H1 (cell line): ENCODE measurements around the gene ATP5MC2. TPM values are rescaled to one million over a fixed set of nuclear protein-coding genes. Genes with fewer than 3 reads are reported as not detected.
A peak's percentile ranks its signal among the peaks of the same experiment; 100 is the strongest.

Source experiments
- CTCF ChIA-PET: fragments of 300-600 bp; sonication (Branson Sonifier 250); formaldehyde crosslinking; loops from one replicate; lab custom pipeline; 2021; ENCODE audit not compliant: partially characterized antibody; lab: Charles Lee
- POLR2A ChIA-PET: fragments of 300-600 bp; sonication (Branson Sonifier 250); formaldehyde crosslinking; loops from one replicate; lab custom pipeline; 2021; ENCODE audit warnings: inconsistent platforms; ENCODE audit not compliant: partially characterized antibody; lab: Charles Lee
- DNase-seq, 2 experiments: peaks; one replicate each; pipeline versions ENCODE4 v3.0.0 to v3.0.0-alpha.2; 2010 to 2022; ENCODE audit warnings: low spot score in 2 of 2, low read depth in 1 of 2, mixed read lengths in 1 of 2
- FAIRE-seq: peaks from 2 replicates; lab custom pipeline; 2011; peaks lifted over from hg19 to GRCh38; lab: Jason Lieb, UNC
- H2AFZ ChIP-seq: 2 replicates; pipeline ENCODE4 v1.8.1; 2012; ENCODE audit warnings: low read length, inconsistent platforms
- H2AK5ac ChIP-seq: 2 replicates; pipeline ENCODE4 v1.6.1; 2013; ENCODE audit warnings: low read depth, low read length
- H2BK120ac ChIP-seq: replicated peaks from 2 replicates; pipeline ENCODE3; 2013; ENCODE audit warnings: low read depth, low read length, inconsistent platforms
- H2BK12ac ChIP-seq: 2 replicates; pipeline ENCODE4 v1.6.1; 2013; ENCODE audit warnings: low read depth, low read length
- H2BK15ac ChIP-seq: 2 replicates; pipeline ENCODE4 v1.6.1; 2013; ENCODE audit warnings: low read length
- H2BK20ac ChIP-seq: 2 replicates; pipeline ENCODE4 v1.6.1; 2013; ENCODE audit warnings: low read length
- H2BK5ac ChIP-seq: 2 replicates; pipeline ENCODE4 v1.6.1; 2013; ENCODE audit warnings: low read depth, low read length
- H3K14ac ChIP-seq: 2 replicates; pipeline ENCODE4 v1.6.1; 2013; ENCODE audit warnings: inconsistent platforms; ENCODE audit not compliant: insufficient read length
- H3K18ac ChIP-seq: 2 replicates; pipeline ENCODE4 v1.6.1; 2013; ENCODE audit warnings: low read length; ENCODE audit errors: extremely low read depth
- H3K23ac ChIP-seq: 2 replicates; pipeline ENCODE4 v1.6.1; 2013; ENCODE audit warnings: inconsistent platforms; ENCODE audit not compliant: insufficient read length
- H3K23me2 ChIP-seq: 2 replicates; pipeline ENCODE4 v1.6.1; 2013; ENCODE audit warnings: low read depth, low read length
- H3K27ac ChIP-seq: 2 replicates; pipeline ENCODE4 v1.6.1; 2011; ENCODE audit warnings: low read depth, low read length, inconsistent platforms
- H3K27me3 ChIP-seq, 4 experiments: replicated peaks in 1 of 4; 1 replicate in 1 of 4; 2 replicates in 3 of 4; pipeline versions ENCODE4 v1.6.1 to v1.8.1; 2011 to 2013; ENCODE audit warnings: low read length in 3 of 4, mild to moderate bottlenecking in 3 of 4, inconsistent platforms in 2 of 4, mixed read lengths in 2 of 4, moderate library complexity in 1 of 4; ENCODE audit not compliant: control insufficient read depth in 3 of 4, insufficient read depth in 3 of 4; ENCODE audit errors: extremely low read depth in 1 of 4
- H3K36me3 ChIP-seq, 4 experiments: 2 replicates each; pipeline versions ENCODE4 v1.6.1 to v1.8.1; 2011 to 2013; ENCODE audit warnings: mild to moderate bottlenecking in 4 of 4, low read length in 3 of 4, moderate library complexity in 2 of 4, control low read depth in 1 of 4, inconsistent platforms in 1 of 4; ENCODE audit not compliant: insufficient read depth in 4 of 4, control insufficient read depth in 2 of 4
- H3K4ac ChIP-seq: replicated peaks from 2 replicates; pipeline ENCODE3; 2013; ENCODE audit warnings: low read length, low read depth, mixed read lengths, inconsistent platforms; ENCODE audit not compliant: insufficient read length
- H3K4me1 ChIP-seq, 4 experiments: replicated peaks in 1 of 4; 1 replicate in 1 of 4; 2 replicates in 3 of 4; pipeline versions ENCODE4 v1.6.1 to v1.8.1; 2011 to 2013; ENCODE audit warnings: low read length in 3 of 4, inconsistent platforms in 2 of 4, mixed read lengths in 1 of 4; ENCODE audit not compliant: insufficient read depth in 4 of 4, control insufficient read depth in 3 of 4
- H3K4me2 ChIP-seq, 2 experiments: 2 replicates each; pipeline versions ENCODE4 v1.6.1 to v1.8.1; 2011 to 2013; ENCODE audit warnings: low read depth in 2 of 2, low read length in 2 of 2, control low read depth in 1 of 2, inconsistent platforms in 1 of 2, mild to moderate bottlenecking in 1 of 2; ENCODE audit not compliant: insufficient read depth in 1 of 2
- H3K4me3 ChIP-seq, 4 experiments: fragments of 200-600, 300-600 bp in 1 of 4; sonication (generic), shearing (Covaris generic), sonication (Bioruptor Twin) in 1 of 4; 2 replicates each; pipeline versions ENCODE4 v1.5.1 to v1.8.1; 2011 to 2016; ENCODE audit warnings: low read length in 4 of 4, low read depth in 3 of 4, control low read depth in 2 of 4, inconsistent platforms in 2 of 4, mild to moderate bottlenecking in 2 of 4, mixed read lengths in 1 of 4, moderate library complexity in 1 of 4; ENCODE audit not compliant: insufficient read depth in 2 of 4; ENCODE audit errors: extremely low read depth in 1 of 4
- H3K56ac ChIP-seq: replicated peaks from 2 replicates; pipeline ENCODE3; 2013; ENCODE audit warnings: low read depth, mild to moderate bottlenecking, mixed read lengths, low read length, inconsistent platforms; ENCODE audit not compliant: insufficient read length
- H3K79me1 ChIP-seq: 2 replicates; pipeline ENCODE4 v1.6.1; 2013; ENCODE audit warnings: low read depth, low read length, control low read depth
- H3K79me2 ChIP-seq, 2 experiments: 2 replicates each; pipeline versions ENCODE4 v1.6.1 to v1.8.1; 2012 to 2013; ENCODE audit warnings: low read length in 2 of 2, mild to moderate bottlenecking in 2 of 2, inconsistent platforms in 1 of 2; ENCODE audit not compliant: insufficient read depth in 2 of 2, control insufficient read depth in 1 of 2
- H3K9ac ChIP-seq, 4 experiments: replicated peaks in 1 of 4; 1 replicate in 1 of 4; 2 replicates in 3 of 4; pipeline versions ENCODE4 v1.6.1 to v1.8.1; 2011 to 2013; ENCODE audit warnings: low read depth in 3 of 4, low read length in 3 of 4, control low read depth in 2 of 4, mild to moderate bottlenecking in 2 of 4, moderate library complexity in 2 of 4, inconsistent platforms in 1 of 4; ENCODE audit errors: extremely low read depth in 1 of 4
- H3K9me3 ChIP-seq, 2 experiments: 2 replicates each; pipeline versions ENCODE4 v1.6.1 to v1.8.1; 2012 to 2013; ENCODE audit warnings: mild to moderate bottlenecking in 2 of 2, moderate library complexity in 2 of 2, control low read depth in 1 of 2, inconsistent platforms in 1 of 2, low read depth in 1 of 2, low read length in 1 of 2, mixed read lengths in 1 of 2; ENCODE audit not compliant: insufficient read depth in 2 of 2
- H4K20me1 ChIP-seq, 2 experiments: replicated peaks in 1 of 2; 2 replicates each; pipeline versions ENCODE3 to v1.8.1; 2011 to 2013; ENCODE audit warnings: inconsistent platforms in 2 of 2, low read length in 2 of 2, mild to moderate bottlenecking in 1 of 2; ENCODE audit not compliant: insufficient read depth in 2 of 2, control insufficient read depth in 1 of 2
- H4K5ac ChIP-seq: 2 replicates; pipeline ENCODE4 v1.6.1; 2013; ENCODE audit warnings: low read length, low read depth, mixed read lengths, inconsistent platforms; ENCODE audit not compliant: insufficient read length
- H4K8ac ChIP-seq: 2 replicates; pipeline ENCODE4 v1.8.0; 2013; ENCODE audit warnings: mild to moderate bottlenecking, moderate library complexity, low read length, inconsistent platforms; ENCODE audit not compliant: insufficient read depth; ENCODE audit errors: extremely low read depth
- H4K91ac ChIP-seq: replicated peaks from 2 replicates; pipeline ENCODE3; 2013; ENCODE audit warnings: low read length, mixed read lengths, inconsistent platforms; ENCODE audit not compliant: insufficient read length
- ASH2L ChIP-seq: fragments of 200-600, 300-600 bp; sonication (generic); IDR thresholded peaks from one replicate; pipeline ENCODE4 v1.7.1; 2017; ENCODE audit warnings: low read length
- CHD2 ChIP-seq: IDR thresholded peaks from 2 replicates; pipeline ENCODE4 v1.6.1; 2012; ENCODE audit warnings: low read length, improper control_type of control experiment
- CREB1 ChIP-seq: IDR thresholded peaks from 2 replicates; pipeline ENCODE4 v1.6.1; 2012; ENCODE audit warnings: inconsistent platforms
- E2F6 ChIP-seq: IDR thresholded peaks from 2 replicates; pipeline ENCODE4 v1.6.1; 2012; ENCODE audit warnings: inconsistent platforms
- EP300 ChIP-seq, 2 experiments: IDR thresholded peaks; 1 replicate in 1 of 2; 2 replicates in 1 of 2; pipeline ENCODE4 v1.6.1; 2011 to 2012; ENCODE audit warnings: low read depth in 2 of 2, low read length in 2 of 2, mild to moderate bottlenecking in 2 of 2, borderline replicate concordance in 1 of 2, inconsistent platforms in 1 of 2, moderate library complexity in 1 of 2
- RAD21 ChIP-seq, 2 experiments: IDR thresholded peaks in 1 of 2; conservative IDR thresholded peaks in 1 of 2; 2 replicates each; pipeline ENCODE4 v1.6.1; 2011; ENCODE audit warnings: low read depth in 2 of 2, low read length in 2 of 2, improper control_type of control experiment in 1 of 2, inconsistent platforms in 1 of 2, mild to moderate bottlenecking in 1 of 2, moderate library complexity in 1 of 2
- RNF2 ChIP-seq: fragments of 200-900, 300-1000 bp; sonication (generic); IDR thresholded peaks from 2 replicates; pipeline ENCODE4 v1.7.1; 2016; ENCODE audit warnings: borderline replicate concordance, low read depth, mild to moderate bottlenecking, antibody characterized with exemption, low read length; ENCODE audit not compliant: poor library complexity, severe bottlenecking; ENCODE audit errors: missing control alignments
- SAP30 ChIP-seq: fragments of 300-600 bp; sonication (generic); IDR thresholded peaks from 2 replicates; pipeline ENCODE4 v1.7.1; 2012; ENCODE audit warnings: low read length, moderate library complexity, mild to moderate bottlenecking, inconsistent platforms; ENCODE audit not compliant: insufficient read depth, insufficient replicate concordance
- SRF ChIP-seq: IDR thresholded peaks from 2 replicates; pipeline ENCODE4 v1.6.1; 2011; ENCODE audit warnings: mild to moderate bottlenecking, low read depth, low read length, moderate library complexity
- TAF1 ChIP-seq: IDR thresholded peaks from 2 replicates; pipeline ENCODE4 v1.6.1; 2011; ENCODE audit warnings: mild to moderate bottlenecking, low read depth, low read length
- TAF7 ChIP-seq: optimal IDR thresholded peaks from 2 replicates; pipeline ENCODE3; 2011; ENCODE audit warnings: low read depth, mild to moderate bottlenecking, inconsistent platforms, low read length, moderate library complexity, borderline replicate concordance
- TCF12 ChIP-seq: IDR thresholded peaks from 2 replicates; pipeline ENCODE4 v1.6.1; 2011; ENCODE audit warnings: low read depth, mild to moderate bottlenecking, low read length
- WGBS, 2 experiments: shearing (Covaris generic) in 1 of 2; methylation state at CpG; one replicate each; pipeline versions ENCODE4 v1.1.6 to v1.1.7; 2013 to 2015; ENCODE audit warnings: low lambda C conversion rate in 2 of 2, mixed read lengths in 2 of 2, inconsistent platforms in 1 of 2, low coverage in 1 of 2, missing lambda C conversion rate in 1 of 2; ENCODE audit not compliant: insufficient replicate concordance in 2 of 2, insufficient coverage in 1 of 2, insufficient read length in 1 of 2; ENCODE audit errors: extremely low coverage in 1 of 2, missing lambda C conversion rate in 1 of 2; 5-methylcytosine and 5-hydroxymethylcytosine counted together
- polyA plus RNA-seq, 7 experiments: library from polyadenylated mRNA; depleted of rRNA in 3 of 7; stranded (reverse) in 5 of 7; unstranded in 2 of 7; fragments of >200 nt in 5 of 7; fragments of 200-250 nt in 2 of 7; gene quantifications; 1 replicate in 5 of 7; 2 replicates in 1 of 7; 4 replicates in 1 of 7; pipeline versions ENCODE4 v1.2.1 to v1.2.3, GENCODE V29; 2011 to 2013; ENCODE audit warnings: missing spikeins in 2 of 7, mixed read lengths in 2 of 7
- total RNA-seq: library from RNA; stranded (reverse); fragmentation: NEBNext Ultra II Directional; extraction: Animal tissue kit (Norgen Biotek cat#: 25700); gene quantifications from 2 replicates; pipeline ENCODE4 v1.2.1, GENCODE V29; 2021

The ATP5MC2 gene
- total and polyA plus RNA-seq, 2 of the 8 experiments (the other 6 are each of a cell fraction or from before 2014, with no cell fraction given): 408 to 952 TPM

- DNase-seq (no peak), FAIRE-seq (no peak)
- Histone ChIP-seq H2BK20ac (no peak overlapping the region), H3K27me3 (no peaks in the 10 kb centered on the region), H3K9me3 (no peaks in the 10 kb centered on the region), H4K5ac (no peak overlapping the region), H3K4me2 (peak overlapping the region in 1 of 2 experiments; percentile 97; a peak in 1 of 4 replicates), H3K56ac (no peak overlapping the region), H3K79me1 (peaks cover 3% of the 10 kb centered on the region; the same call in 1 of the 2 replicates), H2AFZ (no peak overlapping the region), H3K14ac (no peak overlapping the region), H3K36me3 (no peaks in the 10 kb centered on the region), H2AK5ac (no peak overlapping the region), H3K27ac (no peak overlapping the region), H2BK120ac (no peak overlapping the region), H4K91ac (no peak overlapping the region), H3K9ac (no peak overlapping the region), H4K20me1 (no peaks in the 10 kb centered on the region), H3K18ac (no peak overlapping the region), H3K4me1 (peaks cover 0 to 7% (median 3%) of the 10 kb centered on the region in 4 experiments; a peak in 4 of 7 replicates), H2BK5ac (no peak overlapping the region), H2BK15ac (no peak overlapping the region), H3K23ac (no peak overlapping the region), H2BK12ac (no peak overlapping the region), H3K79me2 (peaks cover 0 to 36% of the 10 kb centered on the region in 2 experiments; a peak in 2 of 4 replicates), H4K8ac (no peak overlapping the region), H3K4me3 (peak overlapping the region in 1 of 4 experiments; percentile 78; a peak in 1 of 8 replicates), H3K23me2 (peaks cover 2% of the 10 kb centered on the region; the same call in 1 of the 2 replicates), H3K4ac (no peak overlapping the region)
- ChIA-PET POLR2A (interaction anchor here (1.2 to 10.4 kb wide), 4 partner anchors 9 to 103 kb away, joined by 3 to 53 read pairs (median 4); partner anchors contain the start of genes ATP5MC2 and CALCOCO1), CTCF (interaction anchor here (1.0 to 1.9 kb wide), 4 partner anchors 12 to 119 kb away, joined by 4 to 7 read pairs (median 4); no protein-coding TSS in a partner anchor)
- 94% methylated on average over 3 of the region's 3 CpGs; no CpG with 5 or more reads in 1 of the 2 experiments for WGBS, 2 experiments
- TF ChIP-seq SRF (no peak), EP300 (IDR thresholded peaks at IDR 0.05; ENCODE audit: borderline replicate concordance in 1 of 2, low read depth in 2 of 2, low read length in 2 of 2) (no peak), TAF1 (no peak), TAF7 (no peak), CREB1 (no peak), E2F6 (no peak), CHD2 (no peak), RNF2 (no peak), TCF12 (no peak), RAD21 (IDR thresholded peaks at IDR 0.05 in 1 of 2, conservative IDR thresholded peaks at IDR 0.05 in 1 of 2; ENCODE audit: low read depth in 2 of 2, low read length in 2 of 2) (no peak), SAP30 (no peak), ASH2L (no peak)
Observed at GRCh38 chr12:53624458-53624857, 51.4 kb downstream of the ATP5MC2 start.
